SK-N-SH treated with all-trans-retinoic acid at 6 μM for 48 hours (cell line): Measurements from ENCODE around the gene ELOVL1.

Experiments
- CREB5 ChIP-seq: fragments of 250-450 bp; sonication (Bioruptor Pico); IDR thresholded peaks from 2 replicates; pipeline ENCODE4 v1.5.1; 2020; ENCODE audit warnings: low read depth, mild to moderate bottlenecking, moderate library complexity
- OSR1 ChIP-seq: fragments of 250-450 bp; sonication (Bioruptor Pico); IDR thresholded peaks from 2 replicates; pipeline ENCODE4 v1.8.0; 2022; ENCODE audit warnings: moderate library complexity, mild to moderate bottlenecking, inconsistent platforms
- PATZ1 ChIP-seq: fragments of 250-450 bp; sonication (Bioruptor Pico); IDR thresholded peaks from 2 replicates; pipeline ENCODE4 v1.8.0; 2020; ENCODE audit warnings: mild to moderate bottlenecking, moderate library complexity, borderline replicate concordance
- RARB ChIP-seq: fragments of 250-450 bp; sonication (Bioruptor Pico); IDR thresholded peaks from 2 replicates; pipeline ENCODE4 v1.8.0; 2021; ENCODE audit warnings: mild to moderate bottlenecking, moderate library complexity
- ZFP3 ChIP-seq: fragments of 250-450 bp; sonication (Bioruptor Pico); IDR thresholded peaks from 2 replicates; pipeline ENCODE4 v1.5.0; 2020; ENCODE audit warnings: mild to moderate bottlenecking, moderate library complexity
- ZFP30 ChIP-seq: fragments of 450-650 bp; formaldehyde crosslinking; IDR thresholded peaks from 2 replicates; pipeline ENCODE4 v1.5.0; 2022; ENCODE audit warnings: mild to moderate bottlenecking, moderate library complexity

- TF ChIP-seq PATZ1 (no peak), ZFP30 (no peak), CREB5 (no peak), RARB (CRISPR knock-in tag) (no peak), OSR1 (CRISPR knock-in tag) (no peak), ZFP3 (CRISPR knock-in tag) (no peak)
Observed at GRCh38 chr1:43368646-43369020, 822 bp upstream of the ELOVL1 start.
